Left renal pelvis (tissue), 4 donors: ENCODE data around the gene CCND2. TPM values are rescaled to one million over a fixed set of nuclear protein-coding genes. Genes with fewer than 3 reads are reported as not detected.

Source experiments
- DNase-seq, 4 donors: peaks; one replicate each; pipeline ENCODE4 v3.0.0-alpha.2; 2013; ENCODE audit warnings: low read depth in 4 of 4, low spot score in 3 of 4
- polyA plus RNA-seq, 4 donors: library from polyadenylated mRNA; unstranded; fragments of 120-200 nt; gene quantifications; one replicate each; pipeline ENCODE4 v1.2.1, GENCODE V29; 2013; ENCODE audit not compliant: insufficient read length in 4 of 4

The CCND2 gene
- polyA plus RNA-seq, 4 donors, result 60.2 to 78.0 (median 66.0) TPM

DNA sequence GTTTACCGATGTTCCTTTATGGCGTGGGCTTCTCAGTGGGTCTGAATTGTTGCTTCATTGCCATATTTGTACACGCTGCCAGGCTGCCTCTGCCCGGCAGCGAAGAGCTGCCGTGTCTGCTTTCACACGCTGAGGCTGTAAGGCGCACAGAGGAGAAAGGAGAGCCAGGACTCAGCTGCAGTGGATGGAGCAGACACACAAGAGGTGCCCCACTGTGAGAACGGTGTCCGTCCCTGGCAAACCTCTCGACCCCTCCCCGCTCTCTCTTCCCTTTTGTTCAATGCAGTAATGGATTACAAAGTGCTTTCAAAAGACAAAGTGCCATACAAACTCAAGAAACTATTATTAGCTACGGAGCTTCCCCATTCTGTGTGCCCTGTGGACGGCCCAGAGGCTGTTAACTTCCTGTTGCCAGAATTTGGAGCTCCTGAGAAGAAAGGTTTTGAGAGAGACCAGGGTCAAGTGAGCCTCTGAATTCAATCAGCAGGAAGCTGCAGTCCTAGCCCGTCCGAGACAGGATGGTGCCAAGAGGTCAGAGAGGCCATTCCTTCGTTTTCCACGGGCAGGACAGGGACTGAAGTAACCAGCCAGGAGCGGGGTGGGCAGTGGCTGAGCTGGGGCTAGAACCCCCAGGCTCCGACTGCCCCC lies 15.8 kb downstream of the CCND2 start:
- no peak for DNase-seq

DNA sequence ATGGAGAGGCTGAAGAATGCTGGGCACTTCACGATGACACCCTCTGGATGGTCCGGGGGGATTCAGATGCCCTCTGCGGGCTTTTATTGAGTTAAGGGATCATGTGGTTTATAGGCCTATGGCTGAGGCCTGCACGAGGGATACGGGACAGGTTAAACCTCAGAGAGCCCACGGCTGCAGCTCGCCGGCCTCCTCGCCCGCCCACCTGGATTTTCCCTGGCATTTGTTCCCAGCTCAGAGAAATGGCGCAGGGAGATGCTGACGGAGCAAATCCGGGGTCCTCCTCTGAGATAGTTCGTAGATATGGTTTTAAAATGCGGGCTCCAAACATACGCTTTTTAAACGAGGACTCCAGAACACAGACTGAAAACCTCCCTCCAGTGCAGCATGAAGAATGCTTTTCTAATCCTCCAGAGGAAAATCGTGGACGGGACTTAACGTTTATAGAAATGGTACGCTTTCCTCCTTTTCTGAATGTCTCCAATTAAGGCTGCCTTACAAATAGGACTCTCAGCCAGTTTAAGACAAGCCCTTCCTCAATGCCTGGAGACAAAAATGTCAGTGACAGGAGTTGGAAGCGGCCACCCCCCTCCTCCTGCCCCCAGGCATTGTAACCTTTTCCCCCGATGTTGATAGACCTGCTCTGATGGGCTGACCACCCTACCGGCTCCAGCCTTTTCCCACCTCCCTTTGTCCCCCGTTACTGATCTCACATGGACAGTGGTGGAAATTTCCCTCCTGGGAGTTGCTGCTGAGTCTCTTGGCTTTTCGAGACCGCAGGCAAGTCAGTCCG lies 16.6 kb downstream of the CCND2 start:
- DNase-seq, result no peak

DNA sequence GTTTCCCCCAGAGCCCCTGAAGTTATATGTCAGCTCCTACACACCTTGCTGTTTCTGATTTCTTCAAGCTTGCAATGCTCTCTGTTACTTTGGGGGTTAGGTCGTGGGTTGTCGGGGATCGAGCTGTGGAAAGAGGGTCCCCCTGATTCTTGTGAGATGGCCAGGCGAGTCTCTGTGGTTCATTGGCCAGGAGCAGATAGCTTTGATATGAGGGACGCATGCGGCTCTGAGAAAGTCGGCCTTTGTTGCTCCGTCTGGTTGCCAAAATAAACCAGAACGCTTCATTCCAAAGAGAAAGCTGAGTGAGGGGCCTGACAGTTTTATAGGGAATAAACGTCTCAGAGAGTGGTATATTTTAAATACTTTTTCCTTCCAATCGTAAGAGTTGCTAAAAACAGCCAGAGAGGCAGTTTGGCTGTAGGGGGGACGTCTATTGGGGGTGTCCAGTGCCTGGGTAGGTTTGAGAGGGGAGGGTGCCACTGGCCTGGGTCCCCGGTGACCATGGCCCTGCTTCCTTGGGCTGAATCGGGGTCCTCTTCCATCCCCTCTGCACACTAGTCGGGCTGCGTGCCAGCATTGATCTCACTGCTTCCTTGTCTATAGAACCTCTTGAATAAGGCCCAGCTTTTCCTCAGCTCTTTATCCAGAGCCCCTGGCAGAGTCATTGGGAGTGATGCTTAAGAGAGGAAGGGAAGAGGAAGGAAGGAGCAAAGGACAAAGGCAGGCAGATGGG lies 18.9 kb downstream of the CCND2 start:
- DNase-seq, result no peak

DNA sequence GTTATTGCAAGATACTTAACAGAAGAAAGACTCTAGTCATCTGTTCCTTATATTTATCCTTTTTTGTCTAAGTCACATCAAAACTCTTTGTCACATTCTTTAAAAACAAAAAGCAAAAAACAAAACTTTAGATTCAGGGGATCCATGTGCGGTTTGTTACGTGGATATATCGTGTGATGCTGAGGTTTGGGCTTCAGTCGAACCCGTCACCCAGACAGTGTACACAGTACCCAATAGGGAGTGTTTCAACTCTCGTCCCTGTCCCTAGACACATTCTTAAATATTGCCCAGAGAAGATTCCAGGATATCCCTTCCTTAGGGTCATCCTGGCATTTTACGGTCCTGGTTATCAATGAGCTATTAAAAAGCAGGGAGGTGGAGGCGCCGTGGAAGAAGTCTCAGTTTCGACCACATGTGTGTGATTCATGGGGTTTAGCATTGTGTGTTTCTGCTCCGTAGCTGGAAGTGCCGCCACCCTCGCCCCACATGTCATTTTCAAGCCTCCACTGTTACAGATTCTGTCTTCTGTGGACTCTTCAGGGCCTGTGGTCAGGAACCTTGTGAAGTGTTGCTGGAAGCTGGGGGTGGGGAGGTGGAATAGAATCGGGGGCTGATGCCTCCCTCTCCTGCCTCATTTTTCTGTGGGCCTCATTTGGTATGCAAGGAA lies 19.9 kb downstream of the CCND2 start:
- DNase-seq, result no peak

DNA sequence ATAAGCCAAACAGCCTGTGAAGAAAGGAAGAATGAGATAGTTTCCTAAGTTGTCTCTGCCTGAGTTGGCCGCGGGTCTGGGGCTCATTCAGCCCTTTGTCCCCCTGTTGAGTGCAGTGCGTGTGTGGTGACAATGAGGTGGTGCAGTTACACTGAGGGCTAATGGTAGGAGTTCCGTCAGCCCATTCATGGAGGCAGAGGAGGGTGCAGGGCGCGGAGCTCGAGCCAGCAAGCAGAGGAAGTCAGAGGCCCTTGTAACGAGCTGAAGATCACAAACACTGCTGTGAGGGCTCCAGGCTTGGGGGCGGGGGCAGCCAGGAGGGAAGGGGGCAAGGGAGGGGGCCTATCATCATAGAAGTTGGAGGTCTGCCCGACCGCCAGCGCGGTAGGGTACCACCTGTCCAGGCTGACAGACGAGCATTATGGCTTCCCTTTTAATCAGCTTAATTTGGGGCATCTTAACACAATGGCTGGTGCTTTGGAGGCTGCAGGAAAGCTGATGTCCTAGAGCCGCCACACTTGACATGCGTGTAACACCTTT lies 20.5 kb downstream of the CCND2 start:
- DNase-seq, result no peak

DNA sequence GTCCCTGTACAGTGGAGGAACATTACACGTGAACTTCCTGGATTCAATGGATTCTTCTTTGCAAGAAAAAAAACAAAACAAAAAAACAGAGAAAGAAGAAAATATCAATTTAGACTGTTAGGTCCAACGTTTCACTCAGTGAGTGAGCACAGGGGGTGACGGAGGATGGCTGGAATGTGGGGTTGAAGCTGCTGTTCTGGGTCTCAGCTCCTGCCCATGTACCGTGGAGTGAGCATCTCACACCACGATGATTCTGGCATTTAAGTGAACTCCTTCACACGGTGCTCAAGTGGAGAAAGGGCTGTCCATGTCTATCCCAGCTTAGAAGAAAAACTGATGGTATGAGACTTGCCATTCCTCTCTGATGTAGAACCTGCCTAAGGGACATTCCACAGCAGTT lies 23.2 kb downstream of the CCND2 start:
- DNase-seq, result no peak

DNA sequence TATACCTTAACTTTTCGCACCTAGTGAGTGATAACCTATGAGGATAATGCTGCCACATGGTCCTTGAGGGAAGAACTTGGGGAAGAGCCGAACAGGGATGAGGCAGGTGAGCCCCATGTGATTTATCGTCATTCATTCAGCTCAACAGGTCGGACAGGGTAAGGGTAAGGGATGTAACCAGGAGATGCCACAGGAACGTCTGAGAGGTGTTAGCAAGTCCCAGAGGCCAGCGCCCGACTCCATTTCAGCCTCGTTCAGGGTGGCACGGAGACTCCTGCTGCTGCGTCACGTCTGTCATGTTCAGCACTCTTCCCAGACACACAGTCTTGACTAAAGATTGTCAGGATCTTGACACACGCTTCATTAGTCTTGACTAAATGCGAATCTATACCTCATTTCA lies 24.1 kb downstream of the CCND2 start:
- no peak for DNase-seq

DNA sequence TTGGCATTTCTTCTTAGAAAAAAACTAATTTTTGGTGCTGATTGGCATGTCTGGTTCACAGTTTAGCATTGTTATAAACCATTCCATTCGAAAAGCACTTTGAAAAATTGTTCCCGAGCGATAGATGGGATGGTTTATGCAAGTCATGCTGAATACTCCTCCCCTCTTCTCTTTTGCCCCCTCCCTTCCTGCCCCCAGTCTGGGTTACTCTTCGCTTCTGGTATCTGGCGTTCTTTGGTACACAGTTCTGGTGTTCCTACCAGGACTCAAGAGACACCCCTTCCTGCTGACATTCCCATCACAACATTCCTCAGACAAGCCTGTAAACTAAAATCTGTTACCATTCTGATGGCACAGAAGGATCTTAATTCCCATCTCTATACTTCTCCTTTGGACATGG lies 27.3 kb downstream of the CCND2 start:
- no peak for DNase-seq

DNA sequence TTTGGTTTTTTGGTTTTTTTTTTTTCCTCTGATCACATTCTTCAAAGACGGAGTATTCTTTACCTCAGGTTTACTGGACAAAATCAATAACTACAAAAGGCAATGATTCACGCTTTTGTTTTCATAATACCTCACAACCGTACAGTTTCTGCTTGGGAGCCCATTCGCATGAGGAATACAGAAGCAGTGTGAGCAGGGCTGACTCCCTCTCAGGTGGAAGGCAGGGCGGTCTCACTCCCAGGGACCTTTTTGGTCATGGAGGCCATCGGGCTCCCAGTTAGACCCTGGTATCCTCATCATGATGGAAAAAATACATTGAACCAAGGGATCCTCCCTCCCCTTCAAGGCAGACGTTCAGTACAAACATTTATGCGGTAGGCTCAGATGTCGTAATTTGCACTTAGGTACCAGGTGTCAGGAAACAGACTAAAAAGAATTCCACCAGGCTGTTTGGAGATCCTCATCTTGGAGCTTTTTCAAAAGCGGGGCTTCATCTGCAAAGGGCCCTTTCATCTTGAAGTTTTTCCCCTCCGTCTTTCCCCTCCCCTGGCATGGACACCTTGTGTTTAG lies 28.5 kb downstream of the CCND2 start:
- DNase-seq, result no peak

DNA sequence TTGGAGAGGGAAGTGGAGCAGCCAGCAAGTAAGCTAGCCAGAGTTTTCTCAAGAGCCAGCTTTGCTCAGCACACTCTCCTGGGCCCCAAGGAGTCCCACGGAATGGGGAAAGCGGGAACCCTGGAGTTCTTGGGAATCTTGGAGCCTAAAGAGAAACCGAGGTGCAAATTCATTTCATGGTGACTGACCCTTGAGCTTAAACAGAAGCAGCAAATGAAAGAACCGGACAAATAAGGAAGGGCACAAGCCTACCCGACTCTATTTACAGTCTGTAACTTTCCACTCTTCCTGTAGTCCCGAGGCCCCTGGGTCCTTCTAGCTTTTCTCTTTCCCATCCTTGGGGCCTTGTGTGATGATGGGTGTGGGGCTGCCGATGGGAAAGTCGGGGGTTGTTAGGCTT lies 29.3 kb downstream of the CCND2 start:
- DNase-seq, result no peak

DNA sequence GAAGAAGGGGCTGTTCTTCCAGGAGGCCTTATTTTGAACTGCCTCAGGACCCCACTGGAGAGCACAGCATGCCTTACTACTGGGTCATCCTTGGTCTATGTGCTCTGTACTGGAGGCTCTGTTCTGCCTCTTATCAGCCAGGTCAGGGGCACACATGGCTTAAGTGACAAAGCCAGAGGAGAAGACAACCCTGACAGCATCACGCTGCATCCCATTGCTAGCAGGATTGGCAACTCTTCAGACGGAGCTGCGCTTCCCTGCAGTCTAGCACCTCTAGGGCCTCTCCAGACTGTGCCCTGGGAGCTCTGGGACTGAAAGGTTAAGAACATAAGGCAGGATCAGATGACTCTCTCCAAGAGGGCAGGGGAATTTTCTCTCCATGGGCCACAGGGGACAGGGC lies 30.2 kb downstream of the CCND2 start:
- DNase-seq, result no peak

DNA sequence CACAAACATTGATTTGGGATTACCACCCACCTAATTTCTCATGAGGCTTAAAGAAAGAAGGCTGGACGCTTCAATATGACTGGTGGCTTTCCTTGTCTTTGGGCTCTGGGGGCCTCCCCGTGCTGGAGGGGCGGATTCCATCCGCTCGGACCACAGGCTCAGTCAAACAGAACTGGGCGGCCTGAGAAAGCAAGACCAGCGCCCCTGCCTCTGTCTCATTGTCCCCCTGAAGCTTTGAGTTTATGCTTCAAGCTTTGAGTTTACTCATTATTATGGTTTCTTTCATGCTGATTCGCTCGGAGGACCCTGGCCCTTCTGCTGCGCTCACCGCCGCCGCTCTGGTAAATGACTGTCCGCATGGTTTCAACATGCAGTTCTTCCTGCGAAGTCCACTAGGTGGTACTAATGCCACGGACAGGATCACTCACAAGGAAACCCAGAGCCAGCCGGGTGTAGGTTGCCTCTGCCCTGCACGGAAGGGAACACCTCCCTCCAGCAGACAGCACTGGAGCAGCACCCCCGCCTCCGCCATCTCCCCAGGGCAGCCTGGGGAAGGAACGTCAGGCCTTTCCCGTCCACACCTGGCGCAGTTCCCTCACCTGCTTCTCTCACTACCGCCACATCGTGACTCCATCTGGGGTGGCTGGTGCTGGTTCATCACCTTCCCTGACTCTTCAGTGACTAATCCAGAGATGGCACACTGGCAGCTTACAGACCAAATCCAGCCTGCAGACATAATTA lies 34.2 kb downstream of the CCND2 start:
- DNase-seq, result peak in 3 of 4 donors; percentile 63 to 75 (median 64)

DNA sequence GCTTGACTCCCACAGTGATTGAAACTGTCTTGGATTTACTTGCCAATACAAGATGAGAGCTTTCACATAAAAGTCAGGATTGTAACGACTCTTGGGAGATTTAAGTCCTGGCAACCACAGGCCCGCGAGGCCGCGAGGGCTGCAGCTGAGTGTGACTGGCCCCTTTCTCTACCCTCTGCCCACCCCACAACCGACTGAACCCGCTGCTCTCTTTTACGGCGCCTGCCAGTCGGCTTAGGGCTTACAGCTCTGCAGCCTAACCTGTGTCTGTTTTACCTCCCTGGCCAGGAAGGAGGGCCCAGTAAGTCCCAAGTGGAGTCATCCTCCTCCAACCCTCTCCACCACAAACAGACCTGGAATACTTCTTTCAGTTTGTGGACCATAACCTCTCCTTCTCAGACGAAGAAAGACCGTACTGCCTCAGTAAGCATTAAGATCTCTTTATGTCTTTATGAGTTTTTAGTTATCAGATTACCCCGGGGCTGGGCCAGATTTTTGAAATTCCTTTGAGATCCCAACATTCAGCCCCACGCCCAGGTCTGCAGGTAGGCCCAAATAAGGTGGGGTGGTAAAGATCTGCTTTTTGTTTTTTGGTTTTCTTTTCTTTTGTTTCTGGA lies 34.9 kb downstream of the CCND2 start:
- DNase-seq, result no peak

DNA sequence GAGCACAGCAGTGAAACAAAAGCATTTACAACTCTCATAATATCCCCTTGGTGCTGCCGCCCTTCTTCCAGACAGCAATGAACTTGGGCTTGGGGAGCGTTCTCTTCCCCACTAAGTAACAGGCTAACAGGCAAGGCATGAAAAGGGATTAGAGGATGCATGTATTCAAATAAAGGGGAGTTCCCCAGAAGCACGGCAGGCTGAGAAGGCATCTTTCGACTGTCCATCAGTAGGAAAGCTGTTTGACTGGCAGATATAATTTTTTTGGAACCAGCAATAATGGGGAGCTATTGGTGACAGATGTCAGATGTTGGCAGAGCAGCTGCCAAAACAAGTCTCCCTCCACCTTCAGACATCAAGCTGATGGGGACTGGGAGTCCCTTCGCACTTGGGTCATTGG lies 38.2 kb downstream of the CCND2 start:
- DNase-seq, result no peak

DNA sequence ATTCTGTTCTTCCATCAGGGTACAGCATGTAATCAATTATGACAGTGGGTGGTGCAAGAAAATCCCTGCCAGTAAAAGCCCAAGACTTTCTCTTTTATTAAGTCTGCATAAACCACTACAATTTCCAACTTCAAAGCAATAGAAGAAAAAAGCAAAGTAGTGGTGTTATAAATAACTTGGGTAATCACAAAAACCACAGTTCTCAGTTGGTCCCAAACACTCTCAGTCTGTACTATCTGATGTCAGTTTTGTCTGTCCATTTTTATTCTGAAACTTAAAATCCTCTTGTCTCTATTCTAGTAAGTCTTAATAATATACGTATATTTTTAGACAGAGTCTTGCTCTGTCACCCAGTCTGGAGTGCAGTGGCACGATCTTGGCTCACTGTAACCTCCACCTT lies 38.7 kb downstream of the CCND2 start:
- no peak for DNase-seq

DNA sequence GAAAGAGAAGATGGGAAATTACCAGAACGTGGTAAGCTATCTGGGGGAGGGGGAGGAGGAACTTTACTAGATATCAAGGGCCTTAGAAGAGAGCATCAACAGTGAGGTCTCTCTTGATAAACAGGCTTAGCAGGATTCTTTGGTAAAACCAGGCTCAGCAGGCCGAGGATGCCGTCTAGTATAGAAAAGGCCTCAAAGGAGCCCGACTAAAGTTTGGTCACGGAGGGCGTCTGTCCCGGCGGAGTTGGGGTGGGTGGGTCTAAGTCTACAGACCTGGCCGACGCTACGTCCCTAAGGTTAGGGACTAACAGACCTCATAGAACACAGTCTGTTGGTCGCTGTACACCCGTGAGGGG lies 46.9 kb downstream of the CCND2 start:
- DNase-seq, result peak in 1 of 4 donors; percentile 30

DNA sequence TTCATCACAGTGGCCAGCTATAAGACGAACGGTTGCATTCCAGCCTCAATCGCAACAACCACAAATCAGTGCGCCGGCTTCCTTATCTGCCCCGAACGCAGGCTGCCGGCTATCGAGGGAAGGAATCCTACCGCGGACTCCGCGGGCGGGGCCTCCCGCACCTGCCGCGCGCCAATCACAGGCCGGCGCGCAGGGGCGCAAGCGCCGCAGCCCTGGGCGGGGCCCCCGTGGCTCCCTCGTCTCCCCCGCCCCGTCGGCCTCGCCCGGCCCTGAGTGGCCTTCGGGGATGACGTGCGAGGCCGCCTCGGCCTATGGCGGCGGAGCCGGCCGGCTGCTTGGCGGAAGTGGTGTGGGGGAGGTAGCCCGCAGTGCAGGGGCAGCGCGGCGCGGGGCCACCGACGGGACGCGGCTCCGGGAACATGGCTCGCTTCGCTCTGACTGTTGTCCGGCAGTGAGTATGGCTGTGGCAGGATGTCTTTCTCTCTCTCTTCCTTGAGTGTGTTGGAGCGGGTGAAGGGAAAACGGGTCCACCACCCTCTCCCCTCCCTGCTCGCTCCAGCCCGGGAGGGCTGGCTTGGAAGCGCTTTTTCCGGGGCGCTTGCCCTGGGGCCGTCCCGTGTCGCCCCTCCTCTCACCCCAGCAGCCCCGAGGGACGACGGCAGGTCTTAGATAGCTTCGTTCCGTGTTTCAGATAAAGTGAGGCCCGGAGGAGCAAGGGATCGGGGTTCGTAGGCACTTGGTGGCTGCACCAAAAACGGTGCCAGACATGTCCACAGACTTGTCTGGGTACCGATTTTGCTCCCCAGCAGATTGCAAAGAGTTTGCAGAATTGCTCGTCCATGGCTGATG lies 47.5 kb downstream of the CCND2 start, which contains the start of gene TIGAR:
Gene TIGAR, plus strand, starts transcription at position 361 of the 849 bp plus-strand sequence. Its CDS starts 59 bp downstream, at position 420.
- DNase-seq, result peak; percentile 80 to 89 (median 88)

DNA sequence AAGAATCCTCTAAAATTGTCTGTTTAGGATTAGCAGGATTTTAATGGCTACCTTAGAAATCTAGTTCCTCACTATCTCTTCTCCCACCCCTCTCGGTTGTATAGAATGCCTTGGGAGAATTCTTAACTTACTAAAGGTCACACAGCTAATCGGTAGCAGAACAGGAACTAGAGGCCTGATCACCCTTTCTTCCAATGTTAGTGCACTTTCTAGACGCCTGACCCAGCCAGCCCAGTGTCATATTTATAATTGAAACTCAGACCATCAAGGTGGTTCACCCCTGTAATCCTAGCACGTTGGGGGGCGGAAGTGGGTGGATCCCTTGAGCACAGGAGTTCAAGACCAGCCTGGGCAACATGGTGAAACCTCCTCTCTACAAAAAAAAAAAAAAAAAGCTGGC lies 49.2 kb downstream of the CCND2 start:
- DNase-seq, result no peak
